Measurements from ENCODE around the gene SGCD. TPM values are rescaled to one million over a fixed set of nuclear protein-coding genes. Genes with fewer than 3 reads are reported as not detected.

The SGCD gene
- total RNA-seq: 7.5 TPM
- long read RNA-seq, partial matches to known transcripts: 1 of 4 reads
- long read RNA-seq, other reads (novel, unspliced or antisense): 1 of 4 reads

DNA sequence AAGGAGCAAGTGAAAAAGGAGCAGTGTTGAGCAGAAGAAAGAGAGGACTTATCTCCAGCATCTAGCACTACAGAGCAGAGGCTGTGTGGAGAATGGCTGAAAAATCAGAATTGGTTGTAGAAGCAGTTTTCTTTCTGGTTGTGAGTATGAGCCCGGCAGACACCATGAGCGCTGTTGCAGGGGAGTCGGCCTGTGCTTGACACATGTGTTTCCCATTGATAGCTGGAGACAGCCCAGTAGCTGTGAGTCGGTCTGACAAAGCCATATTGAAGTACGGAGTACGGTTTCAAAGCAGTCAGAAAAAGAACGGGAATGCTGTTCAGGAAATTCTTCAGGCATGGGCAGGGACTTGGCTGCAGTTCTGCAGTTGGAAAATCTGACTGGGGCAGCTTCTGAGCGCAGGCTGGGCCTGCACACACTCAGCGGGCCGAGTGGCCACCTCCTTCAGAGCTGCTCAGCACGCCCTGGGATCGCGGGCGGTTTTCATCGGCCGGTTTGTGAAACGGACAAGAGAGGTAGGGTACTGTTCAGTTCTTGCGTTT lies at the start of gene SGCD:
SGCD (plus strand) TSS at position 447 of the 542 bp plus-strand sequence.
- Histone ChIP-seq H3K4me3 (peak within 1 kb of the TSS; percentile 44), H3K36me3 (no peaks in the 10 kb centered on the region), H3K27me3 (no peaks in the 10 kb centered on the region), H3K27ac (peak within 1 kb of the TSS; percentile 59), H3K4me1 (no peaks in the 10 kb centered on the region), H3K9me3 (no peaks in the 10 kb centered on the region)
- intact Hi-C loops (cut with DNase I): no loop called here
- DNase-seq (peak; percentile 73), ATAC-seq (peak; percentile 78)
- TF ChIP-seq, protein P1, sequence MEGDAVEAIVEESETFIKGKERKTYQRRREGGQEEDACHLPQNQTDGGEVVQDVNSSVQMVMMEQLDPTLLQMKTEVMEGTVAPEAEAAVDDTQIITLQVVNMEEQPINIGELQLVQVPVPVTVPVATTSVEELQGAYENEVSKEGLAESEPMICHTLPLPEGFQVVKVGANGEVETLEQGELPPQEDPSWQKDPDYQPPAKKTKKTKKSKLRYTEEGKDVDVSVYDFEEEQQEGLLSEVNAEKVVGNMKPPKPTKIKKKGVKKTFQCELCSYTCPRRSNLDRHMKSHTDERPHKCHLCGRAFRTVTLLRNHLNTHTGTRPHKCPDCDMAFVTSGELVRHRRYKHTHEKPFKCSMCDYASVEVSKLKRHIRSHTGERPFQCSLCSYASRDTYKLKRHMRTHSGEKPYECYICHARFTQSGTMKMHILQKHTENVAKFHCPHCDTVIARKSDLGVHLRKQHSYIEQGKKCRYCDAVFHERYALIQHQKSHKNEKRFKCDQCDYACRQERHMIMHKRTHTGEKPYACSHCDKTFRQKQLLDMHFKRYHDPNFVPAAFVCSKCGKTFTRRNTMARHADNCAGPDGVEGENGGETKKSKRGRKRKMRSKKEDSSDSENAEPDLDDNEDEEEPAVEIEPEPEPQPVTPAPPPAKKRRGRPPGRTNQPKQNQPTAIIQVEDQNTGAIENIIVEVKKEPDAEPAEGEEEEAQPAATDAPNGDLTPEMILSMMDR (IDR thresholded peaks at IDR 0.05): no peak

DNA sequence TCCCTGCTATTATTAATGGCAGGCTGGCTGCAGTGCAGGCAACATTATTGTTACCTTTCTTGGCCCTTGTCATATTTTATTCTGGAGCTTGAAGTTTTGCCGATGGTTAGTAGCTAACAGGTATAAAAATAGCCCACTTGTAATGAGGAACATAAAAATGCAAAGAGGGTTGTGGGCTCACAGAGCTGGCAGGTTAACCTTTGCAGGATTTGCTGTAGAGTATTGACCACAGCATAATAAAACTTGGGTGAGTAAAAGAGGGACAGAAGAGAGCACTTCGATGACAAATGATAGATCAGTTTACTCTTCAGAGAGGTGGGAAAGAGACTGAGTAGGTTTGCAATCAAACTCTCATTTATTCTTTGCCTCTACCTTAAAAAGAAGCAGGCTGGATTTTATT lies 49.7 kb upstream of the SGCD start:
- no peak overlapping the region for H3K27ac ChIP-seq
- TF ChIP-seq, protein P1 (IDR thresholded peaks at IDR 0.05): no peak
- no peaks in the 10 kb centered on the region for H3K36me3 ChIP-seq
- H3K4me3 ChIP-seq: no peak overlapping the region
- intact Hi-C loops (cut with DNase I): no loop called here
- DNase-seq (no peak), ATAC-seq (no peak)
- no peaks in the 10 kb centered on the region for H3K9me3 ChIP-seq
- no peaks in the 10 kb centered on the region for H3K27me3 ChIP-seq
- H3K4me1 ChIP-seq: no peaks in the 10 kb centered on the region

DNA sequence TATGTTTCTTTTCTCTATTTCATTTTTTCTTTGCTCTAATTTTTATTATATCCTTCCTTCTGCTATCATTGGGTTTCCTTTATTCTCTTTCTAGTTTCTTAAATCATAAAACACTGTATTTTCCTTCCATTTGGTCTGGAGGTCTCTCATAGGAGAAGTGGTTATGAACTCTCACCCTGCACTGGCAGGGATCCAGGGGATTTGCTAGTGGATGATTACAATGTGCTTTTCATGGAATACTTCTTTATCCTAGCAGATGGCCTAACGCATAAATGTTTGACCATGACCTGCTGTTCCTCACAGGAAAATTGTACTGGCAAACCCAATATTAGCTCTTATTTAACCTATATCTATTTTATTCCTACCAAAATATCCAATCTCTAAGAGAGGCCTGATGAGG lies 31.5 kb upstream of the SGCD start:
- intact Hi-C loops (cut with DNase I): no loop called here
- H3K4me3 ChIP-seq: no peak overlapping the region
- no peak for DNase-seq
- H3K27ac ChIP-seq: no peak overlapping the region
- H3K27me3 ChIP-seq: no peaks in the 10 kb centered on the region
- H3K9me3 ChIP-seq: no peaks in the 10 kb centered on the region
- H3K4me1 ChIP-seq: no peaks in the 10 kb centered on the region
- TF ChIP-seq, protein P1 (IDR thresholded peaks at IDR 0.05): no peak
- no peak for ATAC-seq
- H3K36me3 ChIP-seq: no peaks in the 10 kb centered on the region

DNA sequence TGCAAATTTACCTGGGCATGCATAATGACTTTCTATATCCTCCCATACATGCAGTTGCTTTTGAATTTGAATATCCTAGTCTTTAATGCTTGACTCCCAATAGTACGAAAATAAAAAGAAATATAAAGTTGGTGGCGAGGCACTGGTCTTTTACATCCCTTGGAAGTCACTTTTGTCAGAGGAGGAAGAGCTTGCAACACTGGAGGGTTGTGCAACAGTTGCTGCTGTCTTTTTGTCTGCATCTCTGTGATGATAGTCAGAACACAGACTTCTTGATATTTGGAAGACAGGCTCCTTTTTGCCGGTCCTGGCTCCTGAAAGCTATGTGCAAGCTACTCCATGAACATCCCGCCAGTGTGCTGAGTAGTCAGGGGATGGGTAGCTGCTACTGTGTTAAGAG lies 16.8 kb upstream of the SGCD start:
- H3K4me3 ChIP-seq: no peak overlapping the region
- no peaks in the 10 kb centered on the region for H3K4me1 ChIP-seq
- TF ChIP-seq, protein P1 (IDR thresholded peaks at IDR 0.05): no peak
- H3K27ac ChIP-seq: no peak overlapping the region
- no peak for DNase-seq
- H3K9me3 ChIP-seq: no peaks in the 10 kb centered on the region
- H3K36me3 ChIP-seq: no peaks in the 10 kb centered on the region
- no peaks in the 10 kb centered on the region for H3K27me3 ChIP-seq
- ATAC-seq: no peak
- intact Hi-C loops (cut with DNase I): no loop called here

DNA sequence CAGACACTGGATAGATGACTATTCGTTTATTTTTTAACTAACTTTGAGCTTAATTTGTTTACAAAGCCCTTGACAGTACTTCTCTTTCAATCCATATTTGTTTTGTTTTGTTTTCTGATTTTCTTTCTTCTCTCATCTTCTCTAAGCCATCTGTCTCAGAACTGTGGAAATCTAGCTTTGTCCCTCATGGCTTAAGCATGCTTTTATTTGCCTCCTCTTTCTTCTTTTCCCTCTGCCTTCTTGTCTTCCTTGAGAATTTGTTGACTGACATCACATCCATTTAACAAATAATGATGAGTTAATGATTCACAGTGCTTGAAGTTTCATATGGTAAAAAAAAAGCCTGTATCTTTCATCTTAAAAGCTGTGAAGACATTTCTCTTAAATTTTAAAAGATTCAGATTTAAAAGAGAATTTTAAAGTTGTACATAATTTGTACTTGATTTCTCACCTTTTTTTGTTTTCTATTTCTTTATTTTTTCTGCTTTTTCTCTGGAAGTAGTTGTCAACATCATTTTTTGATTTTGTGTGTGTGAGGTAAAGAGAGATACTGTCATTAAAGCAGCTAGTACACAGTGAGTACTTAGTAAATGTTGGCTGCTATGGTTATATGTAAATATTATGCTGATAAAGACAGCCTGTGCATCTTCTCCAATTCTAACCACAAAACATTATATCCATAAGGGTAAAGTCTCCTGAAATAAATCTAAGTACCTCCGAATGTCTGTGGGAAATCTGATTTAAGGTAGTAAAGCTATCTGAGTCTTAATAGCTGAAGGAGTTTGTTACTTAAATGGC lies 13.9 kb upstream of the SGCD start:
- H3K36me3 ChIP-seq: no peaks in the 10 kb centered on the region
- H3K9me3 ChIP-seq: no peaks in the 10 kb centered on the region
- intact Hi-C loops (cut with DNase I): no loop called here
- TF ChIP-seq, protein P1 (IDR thresholded peaks at IDR 0.05): no peak
- H3K27ac ChIP-seq: no peak overlapping the region
- DNase-seq (no peak), ATAC-seq (no peak)
- H3K27me3 ChIP-seq: no peaks in the 10 kb centered on the region
- H3K4me3 ChIP-seq: no peak overlapping the region
- no peaks in the 10 kb centered on the region for H3K4me1 ChIP-seq

All from upper lobe of right lung (tissue), 1 donor.